ENCODE measurements around the gene NBEA. TPM values are rescaled to one million over a fixed set of nuclear protein-coding genes. Genes with fewer than 3 reads are reported as not detected.

NBEA gene
- total RNA-seq, 1 donor from 2014 or later = 6.6 TPM

DNA sequence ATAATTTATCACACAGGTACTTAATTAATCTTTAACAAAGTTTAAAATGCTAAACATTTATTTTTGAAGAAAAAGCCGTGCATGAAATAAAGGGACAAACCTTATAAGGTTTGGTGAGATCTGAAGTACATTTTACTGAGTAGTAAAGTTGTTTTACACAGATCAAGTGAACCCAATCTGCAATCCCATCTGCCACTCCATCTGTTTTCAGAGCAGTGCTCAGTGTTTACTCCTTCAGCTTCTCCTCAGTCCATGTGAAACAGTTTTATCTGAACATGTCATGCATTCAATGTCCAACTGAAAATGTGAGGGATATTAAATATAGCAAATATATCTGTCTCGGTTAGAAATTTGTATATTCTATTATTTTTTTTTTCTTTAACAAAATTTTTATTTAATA, 367.6 kb downstream of the NBEA start:
- H3K4me3 ChIP-seq = no peak overlapping the region
- H3K9me3 ChIP-seq = no peaks in the 10 kb centered on the region
- intact Hi-C loops (cut with DNase I) = no loop called here
- H3K36me3 ChIP-seq = no peaks in the 10 kb centered on the region
- no peak for ATAC-seq
- no peaks in the 10 kb centered on the region for H3K27me3 ChIP-seq (ENCODE audit: low read depth)
- no peak for TF ChIP-seq CTCF (IDR thresholded peaks at IDR 0.05)
- no peak for DNase-seq
- H3K27ac ChIP-seq = no peak overlapping the region
- H3K4me1 ChIP-seq = no peaks in the 10 kb centered on the region

DNA sequence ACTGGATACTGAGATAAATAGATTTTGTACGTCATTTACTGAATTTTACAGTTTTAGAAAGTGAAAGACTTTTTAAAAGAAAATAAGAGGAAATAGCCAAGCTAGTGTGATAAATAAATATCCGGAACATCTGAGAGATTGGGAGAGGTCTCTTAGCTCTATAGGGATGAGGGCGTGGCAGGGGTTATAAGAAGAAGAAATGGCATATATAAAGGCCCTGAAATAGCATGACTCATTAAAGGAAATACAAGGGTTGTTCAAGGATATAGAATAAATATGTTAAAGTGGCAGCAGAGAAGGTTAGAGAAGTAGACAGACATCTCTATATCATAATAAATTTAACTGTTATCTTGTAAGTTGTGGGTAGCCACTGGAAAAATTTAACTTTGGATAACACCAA, 390.1 kb downstream of the NBEA start:
- H3K9me3 ChIP-seq = no peaks in the 10 kb centered on the region
- intact Hi-C loops (cut with DNase I) = no loop called here
- DNase-seq (no peak), ATAC-seq (no peak)
- TF ChIP-seq CTCF (IDR thresholded peaks at IDR 0.05) = no peak
- H3K4me1 ChIP-seq = no peaks in the 10 kb centered on the region
- H3K27me3 ChIP-seq (ENCODE audit: low read depth) = no peaks in the 10 kb centered on the region
- H3K4me3 ChIP-seq = no peak overlapping the region
- no peak overlapping the region for H3K27ac ChIP-seq
- H3K36me3 ChIP-seq = no peaks in the 10 kb centered on the region

DNA sequence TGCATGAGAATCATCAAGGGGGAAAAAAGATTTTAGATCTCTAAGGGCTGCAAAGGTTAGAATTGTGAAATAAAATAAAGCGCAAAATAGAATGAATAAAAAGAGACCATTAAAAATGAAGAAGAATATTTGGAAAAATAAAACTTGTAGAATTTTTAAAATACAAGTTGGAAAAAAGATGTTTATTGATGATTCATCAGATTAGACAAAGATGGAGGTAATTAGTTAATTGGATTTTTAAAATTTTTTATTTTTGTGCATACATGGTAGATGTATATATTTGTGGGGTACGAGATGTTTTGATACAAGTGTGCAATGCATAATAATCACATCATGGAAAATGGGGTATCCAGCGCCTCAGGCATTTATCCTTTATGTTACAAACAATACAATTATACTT, 391.1 kb downstream of the NBEA start:
- Histone ChIP-seq H3K4me3 (no peak overlapping the region), H3K27me3 (ENCODE audit: low read depth) (no peaks in the 10 kb centered on the region), H3K27ac (no peak overlapping the region), H3K4me1 (no peaks in the 10 kb centered on the region), H3K36me3 (no peaks in the 10 kb centered on the region), H3K9me3 (no peaks in the 10 kb centered on the region)
- DNase-seq (no peak), ATAC-seq (no peak)
- TF ChIP-seq CTCF (IDR thresholded peaks at IDR 0.05) = no peak
- intact Hi-C loops (cut with DNase I) = no loop called here

- no peak for TF ChIP-seq CTCF (IDR thresholded peaks at IDR 0.05)
- Histone ChIP-seq H3K36me3 (no peaks in the 10 kb centered on the region), H3K4me1 (no peaks in the 10 kb centered on the region), H3K9me3 (no peaks in the 10 kb centered on the region), H3K4me3 (no peak overlapping the region), H3K27ac (no peak overlapping the region), H3K27me3 (ENCODE audit: low read depth) (no peaks in the 10 kb centered on the region)
- no peak for DNase-seq
- intact Hi-C loops (cut with DNase I) = no loop called here
- no peak for ATAC-seq
Observed at GRCh38 chr13:35342440-35342839, 400.4 kb downstream of the NBEA start.

DNA sequence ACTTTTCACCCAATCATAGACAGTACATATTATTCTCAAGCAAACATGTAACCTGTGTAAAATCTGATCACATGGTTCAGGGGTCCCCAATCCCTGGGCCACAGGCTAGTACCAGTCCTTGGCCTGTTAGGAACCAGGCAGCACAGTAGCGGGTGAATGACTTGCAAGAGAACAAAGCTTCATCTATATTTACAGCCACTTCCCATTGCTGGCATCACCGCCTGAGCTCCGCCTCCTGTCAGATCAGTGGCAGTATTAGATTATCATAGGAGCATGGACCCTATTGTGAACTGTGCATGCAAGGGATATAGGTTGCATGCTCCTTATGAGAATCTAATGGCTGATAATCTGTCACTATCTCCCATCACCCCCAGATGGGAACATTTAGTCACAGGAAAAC, 401.3 kb downstream of the NBEA start:
- Histone ChIP-seq H3K36me3 (no peaks in the 10 kb centered on the region), H3K4me1 (no peaks in the 10 kb centered on the region), H3K4me3 (no peak overlapping the region), H3K27ac (no peak overlapping the region), H3K27me3 (ENCODE audit: low read depth) (no peaks in the 10 kb centered on the region), H3K9me3 (no peaks in the 10 kb centered on the region)
- TF ChIP-seq CTCF (IDR thresholded peaks at IDR 0.05) = no peak
- DNase-seq (no peak), ATAC-seq (no peak)
- intact Hi-C loops (cut with DNase I) = no loop called here

DNA sequence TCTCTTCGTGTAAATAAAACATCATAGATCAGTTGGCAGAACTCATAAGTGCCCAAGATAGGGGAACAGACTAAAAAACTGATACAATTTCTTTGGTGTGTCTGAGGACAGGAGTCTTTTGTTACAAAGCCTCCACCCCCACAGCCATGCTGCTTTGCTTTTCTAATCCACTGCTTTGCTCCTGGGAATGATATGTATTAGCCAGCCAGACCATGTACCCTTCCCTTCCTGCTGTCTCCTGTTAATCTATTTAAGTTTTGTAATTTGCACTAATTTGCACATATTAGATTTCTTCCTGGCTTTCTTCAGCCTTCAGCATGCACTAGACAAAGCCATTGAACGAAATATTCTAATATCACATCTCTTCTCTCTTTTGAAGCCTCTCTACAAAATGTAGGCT, 403.9 kb downstream of the NBEA start:
- TF ChIP-seq CTCF (IDR thresholded peaks at IDR 0.05) = no peak
- intact Hi-C loops (cut with DNase I) = no loop called here
- no peak overlapping the region for H3K27ac ChIP-seq
- no peaks in the 10 kb centered on the region for H3K27me3 ChIP-seq (ENCODE audit: low read depth)
- no peaks in the 10 kb centered on the region for H3K36me3 ChIP-seq
- no peak for DNase-seq
- H3K4me1 ChIP-seq = no peaks in the 10 kb centered on the region
- no peaks in the 10 kb centered on the region for H3K9me3 ChIP-seq
- no peak for ATAC-seq
- no peak overlapping the region for H3K4me3 ChIP-seq
